ENCODE measurements around the gene PRAMEF15.
"Not testable (repeated sequence)": the region's sequence is repeated elsewhere in the genome, so short reads cannot be mapped to it uniquely, and the experiment has no call there.

DNA sequence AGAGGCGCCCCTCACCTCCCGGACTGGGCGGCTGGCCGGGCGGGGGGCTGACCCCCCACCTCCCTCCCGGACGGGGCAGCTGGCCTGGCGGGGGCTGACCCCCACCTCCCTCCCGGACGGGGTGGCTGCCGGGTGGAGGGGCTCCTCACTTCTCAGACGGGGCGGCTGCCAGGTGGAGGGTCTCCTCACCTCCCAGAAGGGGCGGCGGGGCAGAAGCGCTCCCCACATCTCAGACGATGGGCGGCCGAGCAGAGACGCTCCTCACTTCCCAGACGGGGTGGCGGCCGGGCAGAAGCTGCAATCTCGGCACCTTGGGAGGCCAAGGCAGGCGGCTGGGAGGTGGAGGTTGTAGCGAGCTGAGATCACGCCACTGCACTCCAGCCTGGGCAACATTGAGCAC lies 16.7 kb upstream of the PRAMEF15 start:
- TF ChIP-seq, protein P1, sequence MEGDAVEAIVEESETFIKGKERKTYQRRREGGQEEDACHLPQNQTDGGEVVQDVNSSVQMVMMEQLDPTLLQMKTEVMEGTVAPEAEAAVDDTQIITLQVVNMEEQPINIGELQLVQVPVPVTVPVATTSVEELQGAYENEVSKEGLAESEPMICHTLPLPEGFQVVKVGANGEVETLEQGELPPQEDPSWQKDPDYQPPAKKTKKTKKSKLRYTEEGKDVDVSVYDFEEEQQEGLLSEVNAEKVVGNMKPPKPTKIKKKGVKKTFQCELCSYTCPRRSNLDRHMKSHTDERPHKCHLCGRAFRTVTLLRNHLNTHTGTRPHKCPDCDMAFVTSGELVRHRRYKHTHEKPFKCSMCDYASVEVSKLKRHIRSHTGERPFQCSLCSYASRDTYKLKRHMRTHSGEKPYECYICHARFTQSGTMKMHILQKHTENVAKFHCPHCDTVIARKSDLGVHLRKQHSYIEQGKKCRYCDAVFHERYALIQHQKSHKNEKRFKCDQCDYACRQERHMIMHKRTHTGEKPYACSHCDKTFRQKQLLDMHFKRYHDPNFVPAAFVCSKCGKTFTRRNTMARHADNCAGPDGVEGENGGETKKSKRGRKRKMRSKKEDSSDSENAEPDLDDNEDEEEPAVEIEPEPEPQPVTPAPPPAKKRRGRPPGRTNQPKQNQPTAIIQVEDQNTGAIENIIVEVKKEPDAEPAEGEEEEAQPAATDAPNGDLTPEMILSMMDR (conservative IDR thresholded peaks at IDR 0.05; ENCODE audit: low read length): not testable (repeated sequence)
- not testable (repeated sequence) for TF ChIP-seq EZH2phosphoT487 (IDR thresholded peaks at IDR 0.05; ENCODE audit: borderline replicate concordance)

Data from Loucy (cell line).